Measurements from ENCODE around the gene RAD1. TPM values are rescaled to one million over a fixed set of nuclear protein-coding genes. Genes with fewer than 3 reads are reported as not detected.

The RAD1 gene
- total RNA-seq, 2 donors from 2014 or later = 8.9 to 15.1 TPM

GRCh38 chr5:34889394-34889793 is 25.9 kb downstream of the RAD1 start:
- Histone ChIP-seq H3K36me3 (no peaks in the 10 kb centered on the region), H3K27me3 (replicated peaks; ENCODE audit: insufficient read depth) (no peaks in the 10 kb centered on the region), H3K27ac (no peak overlapping the region), H3K9me3 (no peaks in the 10 kb centered on the region), H3K4me1 (ENCODE audit: control insufficient read depth in 1 of 2, low read depth in 2 of 2) (peaks cover 0 to 9% of the 10 kb centered on the region in 2 donors), H3K4me3 (no peak overlapping the region)
- TF ChIP-seq CTCF (IDR thresholded peaks at IDR 0.05) = no peak
- DNase-seq (ENCODE audit: low spot score) (no peak), ATAC-seq (ENCODE audit: insufficient number of reproducible peaks, low FRiP score, low read depth) (no peak)

GRCh38 chr5:34886392-34887119 is 28.7 kb downstream of the RAD1 start:
- no peak for DNase-seq (ENCODE audit: low spot score)
- Histone ChIP-seq H3K27me3 (replicated peaks; ENCODE audit: insufficient read depth) (no peaks in the 10 kb centered on the region), H3K36me3 (no peaks in the 10 kb centered on the region), H3K9me3 (no peaks in the 10 kb centered on the region), H3K4me3 (no peak overlapping the region), H3K27ac (no peak overlapping the region), H3K4me1 (ENCODE audit: control insufficient read depth in 1 of 2, low read depth in 2 of 2) (peaks cover 0 to under 1% of the 10 kb centered on the region in 2 donors)
- ATAC-seq (ENCODE audit: insufficient number of reproducible peaks, low FRiP score, low read depth) = no peak
- TF ChIP-seq CTCF (IDR thresholded peaks at IDR 0.05) = no peak

GRCh38 chr5:34881246-34881645 is 34.1 kb downstream of the RAD1 start:
- TF ChIP-seq CTCF (IDR thresholded peaks at IDR 0.05) = no peak
- no peak overlapping the region for H3K4me3 ChIP-seq
- DNase-seq (ENCODE audit: low spot score) = no peak
- no peak for ATAC-seq (ENCODE audit: insufficient number of reproducible peaks, low FRiP score, low read depth)
- no peaks in the 10 kb centered on the region for H3K27me3 ChIP-seq (replicated peaks; ENCODE audit: insufficient read depth)
- H3K9me3 ChIP-seq = no peaks in the 10 kb centered on the region
- H3K4me1 ChIP-seq (ENCODE audit: control insufficient read depth in 1 of 2, low read depth in 2 of 2) = no peaks in the 10 kb centered on the region
- no peak overlapping the region for H3K27ac ChIP-seq
- no peaks in the 10 kb centered on the region for H3K36me3 ChIP-seq

- H3K9me3 ChIP-seq = no peaks in the 10 kb centered on the region
- no peaks in the 10 kb centered on the region for H3K36me3 ChIP-seq
- H3K27me3 ChIP-seq (replicated peaks; ENCODE audit: insufficient read depth) = no peaks in the 10 kb centered on the region
- no peak for DNase-seq (ENCODE audit: low spot score)
- ATAC-seq (ENCODE audit: insufficient number of reproducible peaks, low FRiP score, low read depth) = no peak
- no peaks in the 10 kb centered on the region for H3K4me1 ChIP-seq (ENCODE audit: control insufficient read depth in 1 of 2, low read depth in 2 of 2)
- H3K27ac ChIP-seq = no peak overlapping the region
- TF ChIP-seq CTCF (IDR thresholded peaks at IDR 0.05) = no peak
- no peak overlapping the region for H3K4me3 ChIP-seq
Observed at GRCh38 chr5:34876275-34876674, 39.0 kb downstream of the RAD1 start.

- no peak overlapping the region for H3K27ac ChIP-seq
- no peaks in the 10 kb centered on the region for H3K36me3 ChIP-seq
- ATAC-seq (ENCODE audit: insufficient number of reproducible peaks, low FRiP score, low read depth) (no peak), DNase-seq (ENCODE audit: low spot score) (no peak)
- no peak overlapping the region for H3K4me3 ChIP-seq
- H3K4me1 ChIP-seq (ENCODE audit: control insufficient read depth in 1 of 2, low read depth in 2 of 2) = peaks cover 9 to 18% of the 10 kb centered on the region in 2 donors
- H3K27me3 ChIP-seq (replicated peaks; ENCODE audit: insufficient read depth) = no peaks in the 10 kb centered on the region
- H3K9me3 ChIP-seq = no peaks in the 10 kb centered on the region
- no peak for TF ChIP-seq CTCF (IDR thresholded peaks at IDR 0.05)
Observed at GRCh38 chr5:34870382-34870781, 44.9 kb downstream of the RAD1 start.

Measured in thoracic aorta (tissue), 2 donors.